Stimulated activated naive CD4-positive, alpha-beta T cell (primary cell): ENCODE results near the gene TNFAIP3.
"Not testable (repeated sequence)": the region's sequence is repeated elsewhere in the genome, so short reads cannot be mapped to it uniquely, and the experiment has no call there.

ENCODE experiments used
- DNase-seq, 6 experiments: peaks; one replicate each; lab custom pipeline; 2025; lab: John Stamatoyannopoulos, UW

TNFAIP3 gene

GRCh38 chr6:137844773-137845172 lies 22.3 kb upstream of the TNFAIP3 start:
- not testable (repeated sequence) for DNase-seq

DNA sequence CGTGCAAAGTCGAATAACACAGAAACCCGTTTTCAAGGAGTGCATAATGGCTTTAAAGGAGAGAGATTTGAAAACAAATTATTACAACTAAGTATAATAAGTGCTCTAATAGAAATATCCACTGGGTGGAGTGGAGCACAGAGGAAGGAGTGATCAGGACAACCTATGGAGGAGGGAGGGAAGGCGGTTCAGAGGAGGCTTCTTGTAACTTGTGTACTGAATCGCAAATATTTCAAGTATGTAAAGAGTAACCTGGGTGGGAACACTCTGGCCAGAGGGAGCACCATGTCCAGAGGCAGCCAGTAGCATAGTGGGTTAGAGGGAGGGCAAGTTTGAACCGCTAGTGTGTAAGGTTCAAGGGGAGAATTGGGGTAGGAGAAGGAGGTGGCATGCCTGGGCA lies 21.6 kb upstream of the TNFAIP3 start:
- DNase-seq: no peak

DNA sequence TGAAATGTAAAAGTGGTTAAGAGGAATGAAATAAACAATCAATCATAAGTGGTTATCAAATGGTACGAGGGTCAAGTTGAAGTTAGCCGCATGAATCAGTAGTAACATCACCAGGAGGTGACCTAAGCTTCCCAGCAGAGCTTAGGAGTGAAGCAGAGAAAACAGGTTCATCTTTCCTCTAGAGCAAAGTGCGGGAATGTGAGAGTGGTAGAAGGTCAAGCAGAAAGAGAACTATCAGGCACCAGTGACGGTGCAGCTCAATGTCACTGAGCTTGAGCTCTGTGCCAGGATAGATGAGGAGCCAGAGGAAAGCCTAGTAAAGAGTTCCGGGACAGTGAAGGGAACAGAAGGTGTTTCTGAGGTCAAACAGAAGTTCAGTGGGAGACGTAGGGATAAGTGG lies 20.8 kb upstream of the TNFAIP3 start:
- DNase-seq: no peak

- no peak for DNase-seq
These were observed 20.2 kb upstream of the TNFAIP3 start for GRCh38 chr6:137846772-137847313.

- DNase-seq: no peak
These were observed 19.3 kb upstream of the TNFAIP3 start for GRCh38 chr6:137847748-137848147.

GRCh38 chr6:137848672-137849071 lies 18.4 kb upstream of the TNFAIP3 start:
- no peak for DNase-seq

DNA sequence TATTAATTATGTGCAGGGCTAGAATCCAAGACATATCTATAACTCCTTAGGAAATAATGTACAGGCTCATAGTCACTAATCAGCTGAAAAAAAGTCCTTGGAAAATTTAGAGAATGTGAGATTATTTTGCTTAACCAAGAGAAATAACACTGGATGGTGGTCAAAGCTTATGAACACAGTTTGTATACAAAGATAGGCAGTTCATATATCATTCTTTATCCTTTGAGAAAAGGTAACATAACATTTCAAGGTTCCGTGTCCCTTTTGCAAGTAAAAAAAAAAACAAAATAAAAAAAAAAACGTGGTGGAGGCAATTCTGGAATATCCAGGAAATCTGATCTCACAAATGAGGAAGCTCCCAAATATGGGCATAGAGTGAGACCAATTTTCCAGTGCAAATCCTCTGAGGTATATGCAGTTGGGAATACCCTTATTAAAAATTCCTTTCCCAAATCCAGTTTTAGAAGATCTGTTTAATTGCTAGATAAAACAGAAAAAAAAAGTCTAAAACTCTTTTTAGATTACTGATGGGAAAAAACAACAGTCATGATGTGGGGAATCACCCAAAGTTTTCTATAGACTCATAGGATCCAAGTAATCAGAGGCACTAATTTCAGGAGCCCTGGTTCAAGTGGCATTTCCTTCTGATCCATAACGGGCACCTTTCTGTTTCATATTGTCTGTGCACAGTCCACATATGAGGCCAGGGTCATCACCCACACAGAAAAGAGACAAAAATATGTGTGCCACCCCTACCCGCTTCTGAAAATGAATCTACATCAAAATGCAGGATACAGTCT lies 17.7 kb upstream of the TNFAIP3 start:
- DNase-seq: no peak

GRCh38 chr6:137849981-137850714 lies 16.9 kb upstream of the TNFAIP3 start:
- no peak for DNase-seq

DNA sequence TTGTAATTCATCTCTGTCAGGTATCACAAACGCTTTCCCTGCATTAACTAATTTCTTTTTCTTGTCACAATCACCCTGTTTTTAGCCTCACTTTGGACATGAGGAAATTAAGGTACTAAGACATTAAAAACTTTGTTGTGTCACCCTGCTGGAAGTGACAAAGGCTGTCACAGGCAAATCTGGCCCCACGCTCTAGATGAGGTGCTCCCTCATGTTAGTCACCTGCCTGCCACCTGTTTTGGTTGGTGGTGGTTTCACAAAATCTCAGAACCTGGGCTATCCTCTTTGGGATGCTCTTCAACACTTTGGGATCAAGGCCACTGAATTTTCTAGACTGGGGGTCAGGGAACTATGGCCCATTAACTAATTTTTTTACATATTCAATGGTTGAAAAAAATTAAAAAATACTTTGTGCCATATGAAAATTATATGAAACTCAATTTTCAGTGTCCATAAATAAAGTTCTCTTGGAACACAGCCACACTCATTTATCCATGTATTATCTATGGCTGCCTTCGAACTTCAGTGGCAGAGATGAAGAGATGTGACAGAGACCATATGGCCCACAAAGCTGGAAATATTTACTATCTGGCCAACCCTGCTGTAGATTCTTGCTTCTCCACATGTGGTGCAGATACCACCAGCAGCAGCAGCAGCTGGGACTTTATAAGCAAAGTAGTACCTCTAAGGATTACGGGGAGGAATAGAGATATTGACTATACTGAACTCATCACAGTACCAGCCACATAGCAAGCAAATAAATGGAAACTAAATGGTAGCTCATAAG lies 16.1 kb upstream of the TNFAIP3 start:
- no peak for DNase-seq

- DNase-seq: no peak
These were observed 15.4 kb upstream of the TNFAIP3 start for GRCh38 chr6:137851669-137852068.

GRCh38 chr6:137852346-137852745 lies 14.7 kb upstream of the TNFAIP3 start:
- DNase-seq: no peak

GRCh38 chr6:137852811-137853210 lies 14.2 kb upstream of the TNFAIP3 start:
- no peak for DNase-seq

DNA sequence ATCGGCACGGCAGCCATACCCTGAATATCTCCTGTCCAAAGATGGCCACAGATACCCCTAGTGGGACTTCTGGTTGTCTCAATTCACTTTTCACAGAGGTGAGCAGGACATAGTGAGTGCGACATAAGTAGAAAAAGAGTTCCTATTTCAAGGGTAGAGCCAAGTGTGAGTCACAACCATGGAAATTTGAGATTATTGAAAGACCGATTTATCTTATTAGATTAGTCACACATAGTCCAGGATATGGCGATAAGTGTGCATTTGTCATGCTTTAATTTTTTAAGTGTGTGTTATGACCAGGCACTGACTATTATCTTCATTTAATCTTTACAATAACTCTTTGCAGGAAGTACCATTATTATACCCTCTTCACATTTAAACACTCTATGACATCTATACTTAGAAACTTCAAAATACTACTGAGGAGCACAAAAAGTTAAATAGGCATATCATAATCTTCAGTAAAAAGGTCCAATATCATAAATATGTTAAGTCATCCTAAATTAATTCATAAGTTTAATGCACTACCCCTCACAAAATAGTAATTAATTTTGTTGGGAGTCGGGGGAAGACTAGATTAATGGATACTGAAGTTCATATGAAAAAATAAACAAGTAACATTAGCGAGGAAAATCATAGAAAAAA lies 13.4 kb upstream of the TNFAIP3 start:
- DNase-seq: no peak

DNA sequence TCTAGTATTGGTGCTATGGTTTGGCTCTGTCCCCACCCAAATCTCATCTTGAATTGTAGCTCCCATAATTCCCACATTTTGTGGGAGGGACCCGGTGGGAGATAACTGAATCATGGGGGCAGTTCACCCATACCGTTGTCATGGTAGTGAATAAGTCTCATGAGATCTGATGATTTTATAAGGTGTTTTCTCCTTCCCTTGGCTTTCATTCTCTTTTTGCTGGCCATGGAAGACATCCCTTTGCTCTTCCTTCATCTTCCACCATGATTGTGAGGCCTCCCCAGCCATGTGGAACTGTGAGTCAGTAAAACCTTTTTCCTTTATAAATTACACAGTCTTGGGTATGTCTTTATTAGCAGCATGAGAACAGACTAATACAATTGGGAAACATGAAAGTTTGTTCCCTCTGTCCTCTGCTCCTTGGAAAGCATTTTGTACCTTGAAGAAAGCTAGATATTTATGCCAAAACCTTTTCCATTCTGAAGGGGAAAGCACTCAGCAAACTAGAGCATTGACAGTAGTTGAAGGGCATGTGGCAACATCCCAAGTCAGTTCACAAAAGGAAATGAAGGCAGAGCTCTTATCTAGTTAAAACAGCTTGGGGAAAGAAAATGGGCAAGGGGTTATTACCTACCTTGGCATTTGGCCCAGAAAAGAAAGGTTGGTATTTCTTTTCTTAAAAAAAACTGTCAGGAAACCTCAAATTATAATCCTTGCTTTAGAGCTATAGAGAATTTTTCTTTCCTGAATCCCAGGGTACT lies 10.7 kb upstream of the TNFAIP3 start:
- no peak for DNase-seq

DNA sequence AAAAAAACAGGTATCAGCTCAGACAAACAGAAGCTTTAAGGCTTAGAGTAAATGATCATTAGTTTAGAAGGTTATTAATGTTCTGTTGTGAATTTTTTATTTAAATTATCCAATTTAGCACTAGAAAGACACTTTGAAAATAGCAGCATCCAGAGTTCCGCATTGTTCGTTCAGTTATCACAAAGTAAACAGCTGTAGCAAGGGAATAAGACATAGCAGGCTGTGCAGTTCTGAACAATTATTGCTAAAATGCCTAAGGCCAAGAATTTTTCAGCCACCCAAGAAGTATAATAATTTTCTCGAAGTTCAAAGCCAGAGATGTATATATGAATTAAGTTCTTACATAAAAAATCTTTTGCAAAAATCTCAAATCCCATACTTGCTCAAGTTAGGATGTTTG lies 8.0 kb upstream of the TNFAIP3 start:
- no peak for DNase-seq

- DNase-seq: no peak
These were observed 6.6 kb upstream of the TNFAIP3 start for GRCh38 chr6:137860394-137861005.

DNA sequence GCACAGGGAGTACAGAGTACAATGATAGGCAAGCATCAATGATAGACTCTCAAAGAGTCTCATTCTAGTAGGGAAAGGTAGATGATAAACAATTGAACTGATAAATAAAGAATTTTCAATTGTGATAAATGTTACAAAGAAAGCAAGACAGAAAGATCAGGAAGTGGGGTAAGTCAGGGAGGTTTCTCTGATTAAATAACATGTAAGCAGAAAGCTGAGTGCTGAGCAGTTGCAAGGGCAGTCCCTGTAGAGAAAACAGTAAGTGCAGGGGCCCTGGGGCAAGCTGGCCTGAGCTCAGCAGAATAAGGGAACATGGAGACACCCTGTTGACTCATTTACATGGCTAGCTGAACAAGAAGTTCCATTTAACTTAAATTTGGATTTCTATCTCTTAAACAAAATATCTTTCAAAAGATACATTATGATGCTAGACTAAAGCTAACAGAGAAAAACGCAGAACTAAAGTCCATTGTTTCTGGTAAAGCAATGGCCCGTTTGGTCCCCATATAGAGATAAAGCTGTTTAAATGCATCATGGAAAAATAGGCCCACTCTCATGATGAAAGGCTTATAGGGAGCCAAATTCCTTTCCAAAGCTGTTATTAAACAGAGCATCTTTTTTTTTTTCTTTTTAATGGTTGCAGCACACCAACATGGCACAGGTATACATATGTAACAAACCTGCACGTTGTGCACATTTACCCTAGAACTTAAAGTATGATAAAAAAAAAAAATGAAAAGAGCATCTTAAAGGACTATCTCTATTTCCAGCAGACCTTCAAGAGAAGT lies 5.3 kb upstream of the TNFAIP3 start:
- no peak for DNase-seq

- DNase-seq: no peak
These were observed 4.5 kb upstream of the TNFAIP3 start for GRCh38 chr6:137862419-137863090.

- no peak for DNase-seq
These were observed 3.8 kb upstream of the TNFAIP3 start for GRCh38 chr6:137863091-137863797.
